Choroid plexus epithelial cell (primary cell): Measurements from ENCODE around the gene ITLN1.

Experiments
- DNase-seq: peaks from one replicate; pipeline ENCODE4 v3.0.0-alpha.2; 2010; ENCODE audit warnings: low read depth
- H3K4me3 ChIP-seq: 2 replicates; pipeline ENCODE4 v1.5.1; 2011; ENCODE audit warnings: low read depth, mild to moderate bottlenecking, control low read depth, low read length, moderate library complexity
- CTCF ChIP-seq: conservative IDR thresholded peaks from 2 replicates; pipeline ENCODE4 v1.5.1; 2011; ENCODE audit warnings: low read depth, mild to moderate bottlenecking, control low read depth, inconsistent platforms, low read length, moderate library complexity

Gene ITLN1

DNA sequence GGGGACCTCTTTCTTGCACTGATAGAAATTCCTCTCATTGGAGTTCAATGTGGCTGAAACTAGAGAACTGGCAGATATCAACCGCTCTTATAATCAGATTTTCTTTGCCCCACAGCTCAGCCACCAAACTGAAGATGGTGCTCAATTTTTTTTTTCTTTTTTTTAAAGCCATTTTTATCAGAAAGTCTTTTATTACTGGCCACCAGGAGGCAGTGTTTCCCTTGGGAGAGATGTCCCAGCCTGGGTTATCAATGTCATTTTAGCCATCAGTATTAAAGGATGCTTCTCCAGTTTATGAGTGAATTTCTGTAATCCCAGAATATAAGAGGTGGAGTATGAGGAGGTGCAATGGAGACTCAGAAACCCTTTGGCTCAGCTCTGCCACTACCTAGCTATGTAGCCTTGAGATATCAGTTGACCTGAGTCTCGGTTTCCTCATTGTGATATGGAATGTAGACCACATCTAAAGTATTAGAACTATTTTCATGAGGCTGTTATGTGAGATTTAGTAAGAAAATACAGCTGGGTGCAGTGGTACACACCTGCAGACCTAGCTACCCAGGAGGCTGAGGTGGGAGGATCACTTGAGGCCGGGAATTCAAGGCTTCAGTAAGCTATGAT is 49.9 kb downstream of the ITLN1 start:
- peak; percentile 68 for DNase-seq
- peak; percentile 78 for TF ChIP-seq CTCF

DNA sequence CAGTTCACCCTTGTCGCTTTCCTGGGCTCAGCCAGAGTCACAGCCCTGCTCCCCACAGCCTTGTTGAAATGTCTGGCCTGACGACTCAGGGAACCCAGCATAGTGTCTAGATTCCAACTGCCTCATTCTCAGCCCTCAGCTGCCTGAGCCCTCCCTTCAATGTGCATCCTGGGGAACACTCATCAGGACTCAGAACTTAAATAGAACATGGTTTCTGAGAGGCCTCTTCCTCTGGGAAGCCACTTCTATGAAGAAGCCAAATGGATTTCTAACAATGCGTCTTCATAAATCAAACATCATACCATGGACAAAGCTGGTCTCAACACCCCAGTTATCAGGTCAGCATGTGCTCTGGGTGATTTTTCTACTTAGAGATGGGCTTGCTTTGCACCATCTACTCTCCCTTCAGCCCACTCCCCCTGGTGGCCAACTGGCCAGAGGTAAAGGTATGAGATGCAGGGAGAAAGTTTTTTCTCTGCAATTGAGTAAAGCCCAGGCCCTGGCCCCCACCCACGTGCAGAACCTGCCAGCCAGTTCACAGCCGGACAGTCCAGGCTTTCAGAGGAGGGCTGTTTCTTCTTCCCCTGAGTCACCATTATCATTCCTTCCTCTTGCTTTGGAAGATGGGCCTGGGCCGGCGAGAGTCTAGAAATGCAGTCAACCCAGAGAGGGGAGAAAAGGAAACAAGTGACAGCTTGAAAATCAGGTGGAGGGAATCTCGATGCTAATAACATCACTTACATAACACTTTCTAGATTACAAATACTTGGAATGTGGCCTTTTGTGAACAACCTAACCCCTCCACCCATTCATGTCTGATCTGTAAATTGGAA is 54.4 kb downstream of the ITLN1 start:
- no peak overlapping the region for H3K4me3 ChIP-seq
- peak; percentile 76 for DNase-seq
- TF ChIP-seq CTCF = peak; percentile 88

More for the DNA sequence above, 49.9 kb downstream of the ITLN1 start:
- H3K4me3 ChIP-seq = no peak overlapping the region

- DNase-seq = no peak
- no peak overlapping the region for H3K4me3 ChIP-seq
- no peak for TF ChIP-seq CTCF
Observed at GRCh38 chr1:160829766-160830165, 55.2 kb downstream of the ITLN1 start.

DNA sequence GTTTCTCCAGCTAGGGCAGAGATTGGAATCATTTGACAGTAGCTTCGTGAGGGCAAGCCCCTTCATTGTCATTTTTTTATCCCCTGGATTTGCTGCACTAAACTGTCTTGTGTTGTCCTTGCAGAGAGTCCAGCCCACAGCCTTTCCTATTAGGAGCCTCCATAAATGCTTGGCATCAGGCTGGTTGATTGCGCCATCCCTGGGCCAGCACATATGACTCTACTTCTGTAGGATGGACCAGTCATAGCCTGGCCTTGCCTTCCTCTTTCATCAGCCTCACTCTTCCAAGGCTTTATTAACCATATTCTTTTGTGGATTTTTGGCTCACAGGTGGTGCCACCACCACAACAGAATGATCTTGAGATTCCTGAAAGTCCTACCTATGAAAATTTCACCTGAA is 57.6 kb downstream of the ITLN1 start:
- TF ChIP-seq CTCF = no peak
- DNase-seq = no peak

GRCh38 chr1:160826546-160826945 is 58.4 kb downstream of the ITLN1 start:
- DNase-seq = no peak
- H3K4me3 ChIP-seq = no peak overlapping the region
- TF ChIP-seq CTCF = no peak

More for the DNA sequence above, 57.6 kb downstream of the ITLN1 start:
- H3K4me3 ChIP-seq = no peak overlapping the region
